Chondrocyte (in vitro differentiated cells): Measurements from ENCODE around the gene NFE2L3. TPM values are rescaled to one million over a fixed set of nuclear protein-coding genes. Genes with fewer than 3 reads are reported as not detected.

ENCODE experiments used
- DNase-seq: peaks from one replicate; pipeline ENCODE4 v3.0.0; 2021; ENCODE audit warnings: mixed read lengths, low spot score
- H3K27ac Mint-ChIP-seq: one replicate; pipeline ENCODE4 v1.8.0; 2021; ENCODE audit warnings: mild to moderate bottlenecking, moderate library complexity, mixed read lengths; ENCODE audit not compliant: unreplicated experiment
- H3K27me3 Mint-ChIP-seq: 2 replicates; pipeline ENCODE4 v1.8.0; 2021; ENCODE audit warnings: low read depth, mixed read lengths
- H3K36me3 Mint-ChIP-seq: 2 replicates; pipeline ENCODE4 v1.8.0; 2021; ENCODE audit warnings: low read depth, mixed read lengths
- H3K4me1 Mint-ChIP-seq: 2 replicates; pipeline ENCODE4 v1.8.0; 2021; ENCODE audit warnings: low read depth, mild to moderate bottlenecking, mixed read lengths
- H3K4me3 Mint-ChIP-seq: one replicate; pipeline ENCODE4 v1.8.0; 2021; ENCODE audit warnings: mild to moderate bottlenecking, moderate library complexity, mixed read lengths; ENCODE audit not compliant: unreplicated experiment
- H3K9me3 Mint-ChIP-seq: 2 replicates; pipeline ENCODE4 v1.8.0; 2021; ENCODE audit warnings: low read depth, mixed read lengths
- CTCF ChIP-seq: fragments of 200-600 bp; sonication (generic); IDR thresholded peaks from 2 replicates; pipeline ENCODE4 v1.5.0; 2021; ENCODE audit warnings: antibody characterized with exemption, mild to moderate bottlenecking, moderate library complexity
- total RNA-seq: library from RNA; stranded (reverse); gene quantifications from 3 replicates; pipeline ENCODE4 v1.2.1, GENCODE V29; 2021

NFE2L3 gene
- total RNA-seq, 1 donor from 2014 or later: 0.52 TPM

GRCh38 chr7:26140380-26140779 is 11.6 kb upstream of the NFE2L3 start:
- Mint-ChIP-seq H3K4me1 (peaks cover 13% of the 10 kb centered on the region), H3K9me3 (no peaks in the 10 kb centered on the region), H3K36me3 (no peaks in the 10 kb centered on the region), H3K4me3 (no peak overlapping the region), H3K27ac (no peak overlapping the region), H3K27me3 (peaks cover 16% of the 10 kb centered on the region)
- no peak for DNase-seq
- no peak for TF ChIP-seq CTCF

- Mint-ChIP-seq H3K36me3 (no peaks in the 10 kb centered on the region), H3K4me1 (peaks cover 13% of the 10 kb centered on the region), H3K27ac (no peak overlapping the region), H3K9me3 (no peaks in the 10 kb centered on the region), H3K27me3 (peaks cover 15% of the 10 kb centered on the region), H3K4me3 (no peak overlapping the region)
- no peak for TF ChIP-seq CTCF
- no peak for DNase-seq
Observed at GRCh38 chr7:26141077-26141476, 10.9 kb upstream of the NFE2L3 start.

GRCh38 chr7:26143298-26144048 is 8.5 kb upstream of the NFE2L3 start:
- DNase-seq: no peak
- Mint-ChIP-seq H3K4me1 (peaks cover 13% of the 10 kb centered on the region), H3K4me3 (no peak overlapping the region), H3K27me3 (peaks cover 9% of the 10 kb centered on the region), H3K36me3 (no peaks in the 10 kb centered on the region), H3K27ac (no peak overlapping the region), H3K9me3 (no peaks in the 10 kb centered on the region)
- no peak for TF ChIP-seq CTCF

GRCh38 chr7:26144184-26145080 is 7.6 kb upstream of the NFE2L3 start:
- Mint-ChIP-seq H3K27me3 (peaks cover 9% of the 10 kb centered on the region), H3K36me3 (no peaks in the 10 kb centered on the region), H3K9me3 (no peaks in the 10 kb centered on the region), H3K4me1 (peaks cover 13% of the 10 kb centered on the region), H3K4me3 (no peak overlapping the region), H3K27ac (no peak overlapping the region)
- DNase-seq: no peak
- no peak for TF ChIP-seq CTCF

- H3K4me3 Mint-ChIP-seq: no peak overlapping the region
- peaks cover 12% of the 10 kb centered on the region for H3K27me3 Mint-ChIP-seq
- peaks cover 13% of the 10 kb centered on the region for H3K4me1 Mint-ChIP-seq
- TF ChIP-seq CTCF: no peak
- H3K36me3 Mint-ChIP-seq: no peaks in the 10 kb centered on the region
- H3K9me3 Mint-ChIP-seq: no peaks in the 10 kb centered on the region
- no peak for DNase-seq
- H3K27ac Mint-ChIP-seq: no peak overlapping the region
Observed at GRCh38 chr7:26145238-26145637, 6.8 kb upstream of the NFE2L3 start.
